ENCODE data around the gene CA10.

The CA10 gene

DNA sequence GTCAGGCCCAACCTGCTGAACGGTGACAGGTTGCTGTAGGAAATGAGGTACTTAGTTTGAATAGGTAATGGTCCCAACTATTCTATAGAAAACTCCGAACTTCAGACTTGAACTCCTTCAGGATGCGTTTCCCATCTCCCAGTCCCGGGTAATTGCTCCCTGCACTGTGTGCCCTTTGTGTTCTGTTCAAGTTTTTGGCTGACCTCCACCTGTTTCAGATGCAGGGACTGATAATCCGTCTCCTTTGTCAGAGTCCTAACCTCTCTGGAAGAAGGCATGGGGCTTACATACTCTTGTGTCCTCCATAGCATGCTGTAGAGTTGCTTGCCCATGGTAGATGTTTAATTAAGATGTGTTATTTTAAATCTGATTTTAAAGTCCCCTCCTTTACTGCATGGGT is 547.7 kb downstream of the CA10 start:
- no peak overlapping the region for H3K4me3 ChIP-seq (ENCODE audit: low read length)
- no peak for DNase-seq (ENCODE audit: low read depth)
- TF ChIP-seq, protein P1, sequence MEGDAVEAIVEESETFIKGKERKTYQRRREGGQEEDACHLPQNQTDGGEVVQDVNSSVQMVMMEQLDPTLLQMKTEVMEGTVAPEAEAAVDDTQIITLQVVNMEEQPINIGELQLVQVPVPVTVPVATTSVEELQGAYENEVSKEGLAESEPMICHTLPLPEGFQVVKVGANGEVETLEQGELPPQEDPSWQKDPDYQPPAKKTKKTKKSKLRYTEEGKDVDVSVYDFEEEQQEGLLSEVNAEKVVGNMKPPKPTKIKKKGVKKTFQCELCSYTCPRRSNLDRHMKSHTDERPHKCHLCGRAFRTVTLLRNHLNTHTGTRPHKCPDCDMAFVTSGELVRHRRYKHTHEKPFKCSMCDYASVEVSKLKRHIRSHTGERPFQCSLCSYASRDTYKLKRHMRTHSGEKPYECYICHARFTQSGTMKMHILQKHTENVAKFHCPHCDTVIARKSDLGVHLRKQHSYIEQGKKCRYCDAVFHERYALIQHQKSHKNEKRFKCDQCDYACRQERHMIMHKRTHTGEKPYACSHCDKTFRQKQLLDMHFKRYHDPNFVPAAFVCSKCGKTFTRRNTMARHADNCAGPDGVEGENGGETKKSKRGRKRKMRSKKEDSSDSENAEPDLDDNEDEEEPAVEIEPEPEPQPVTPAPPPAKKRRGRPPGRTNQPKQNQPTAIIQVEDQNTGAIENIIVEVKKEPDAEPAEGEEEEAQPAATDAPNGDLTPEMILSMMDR (conservative IDR thresholded peaks at IDR 0.05; ENCODE audit: low read depth, low read length): no peak

DNA sequence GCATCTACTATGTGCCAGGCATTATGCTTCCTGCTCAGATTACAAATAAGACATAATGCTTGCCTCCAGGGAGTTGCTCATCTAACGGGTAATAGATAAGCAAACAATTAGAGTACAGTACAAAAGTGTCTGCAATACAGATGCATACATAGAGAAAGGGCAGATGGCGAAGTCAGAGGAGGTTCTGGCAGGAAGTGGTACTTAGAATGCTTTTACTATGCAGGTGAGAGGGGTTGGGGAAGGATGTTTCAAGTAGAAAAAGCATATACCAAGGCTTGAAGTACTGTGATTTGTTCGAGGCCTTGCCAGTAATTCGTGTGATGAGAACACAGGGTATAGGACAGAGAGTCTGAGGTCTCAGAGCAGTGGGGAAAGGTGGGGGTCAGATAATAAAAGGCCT is 548.4 kb downstream of the CA10 start:
- no peak overlapping the region for H3K4me3 ChIP-seq (ENCODE audit: low read length)
- DNase-seq (ENCODE audit: low read depth): no peak
- TF ChIP-seq, protein P1 (conservative IDR thresholded peaks at IDR 0.05; ENCODE audit: low read depth, low read length): no peak

DNA sequence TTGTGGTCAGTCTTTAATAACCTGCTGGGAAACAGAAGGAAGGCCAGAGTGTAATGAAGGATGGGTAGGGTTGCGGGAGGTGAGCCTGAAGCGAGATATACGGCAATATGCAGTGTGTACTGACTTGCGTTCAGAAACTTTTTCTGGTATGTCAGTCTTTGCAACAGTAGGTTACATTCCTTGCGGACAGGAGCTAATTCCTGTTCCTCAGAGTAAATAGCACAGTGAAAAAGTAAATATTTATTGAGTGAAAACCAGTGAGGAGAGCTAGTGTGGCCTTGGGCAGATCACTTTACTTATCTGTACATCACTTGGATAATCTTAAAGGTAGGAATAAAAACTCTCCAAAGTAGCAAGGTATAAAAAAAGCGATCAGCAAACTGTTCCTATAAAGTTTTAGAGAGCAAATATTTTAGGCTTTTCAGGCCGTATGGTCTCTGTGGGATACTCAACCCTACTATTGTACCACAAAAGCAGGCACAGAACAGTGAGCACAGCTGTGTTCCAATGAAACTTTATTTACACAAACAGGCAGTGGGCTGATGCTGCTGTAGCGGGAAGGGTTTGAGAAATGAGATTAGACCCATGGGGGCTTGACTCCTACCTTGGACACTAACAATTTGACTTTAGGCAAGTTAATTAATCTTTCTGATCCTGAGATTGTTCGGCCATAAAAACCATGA is 550.1 kb downstream of the CA10 start:
- no peak overlapping the region for H3K4me3 ChIP-seq (ENCODE audit: low read length)
- TF ChIP-seq, protein P1 (conservative IDR thresholded peaks at IDR 0.05; ENCODE audit: low read depth, low read length): no peak
- no peak for DNase-seq (ENCODE audit: low read depth)

DNA sequence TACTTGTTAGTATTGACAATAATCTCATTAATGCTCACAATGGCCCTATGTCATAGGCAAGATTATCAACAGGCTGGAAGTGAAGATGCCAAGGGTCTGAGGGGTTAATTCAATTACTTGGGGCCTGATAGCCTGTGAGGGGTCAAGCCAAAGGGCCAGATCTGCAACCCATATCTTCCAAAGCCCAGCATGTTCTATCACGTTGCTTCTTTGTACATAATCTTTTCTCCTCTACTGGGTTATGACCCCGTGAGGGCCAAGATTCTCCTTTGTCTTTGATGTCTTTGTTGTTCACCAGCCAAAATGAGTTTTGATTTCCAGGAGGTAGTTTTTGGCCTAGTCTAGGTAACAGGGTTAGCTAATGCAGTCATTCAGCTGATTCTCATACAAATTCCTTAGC is 551.0 kb downstream of the CA10 start:
- DNase-seq (ENCODE audit: low read depth): no peak
- H3K4me3 ChIP-seq (ENCODE audit: low read length): no peak overlapping the region
- TF ChIP-seq, protein P1 (conservative IDR thresholded peaks at IDR 0.05; ENCODE audit: low read depth, low read length): no peak

DNA sequence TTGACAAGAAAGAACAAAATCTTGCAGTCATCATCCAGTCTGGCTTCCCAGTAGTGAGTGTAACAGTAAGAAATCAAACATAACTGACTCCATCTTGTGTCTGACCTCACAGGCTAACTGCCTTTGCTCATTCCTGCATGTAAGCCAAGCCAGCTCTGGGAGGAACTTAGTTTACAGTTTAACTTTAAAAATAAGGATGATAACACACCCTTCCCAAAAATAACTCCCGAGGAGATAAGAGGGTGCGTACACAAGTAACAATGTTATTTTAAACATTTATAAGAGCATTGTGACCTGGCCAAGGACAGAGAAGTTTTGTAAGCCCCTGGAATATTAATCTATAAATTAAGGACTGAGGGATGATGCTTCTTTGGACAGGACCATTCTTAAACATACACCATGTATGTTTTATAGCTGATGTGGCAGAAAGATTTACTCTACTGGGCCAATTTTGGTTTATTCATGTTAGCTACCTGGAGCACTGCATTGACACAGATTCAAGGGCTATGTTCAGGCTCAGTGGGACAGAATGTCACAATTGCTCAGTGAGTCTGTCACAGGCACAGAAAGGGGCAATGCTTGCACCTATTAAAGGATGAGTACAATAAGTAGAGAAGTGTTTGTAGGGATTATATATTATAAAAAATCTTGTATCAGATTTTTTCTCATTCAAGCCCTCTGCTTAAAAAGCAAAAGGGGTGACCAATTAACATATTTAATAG is 554.1 kb downstream of the CA10 start:
- TF ChIP-seq, protein P1 (conservative IDR thresholded peaks at IDR 0.05; ENCODE audit: low read depth, low read length): no peak
- H3K4me3 ChIP-seq (ENCODE audit: low read length): no peak overlapping the region
- DNase-seq (ENCODE audit: low read depth): no peak

DNA sequence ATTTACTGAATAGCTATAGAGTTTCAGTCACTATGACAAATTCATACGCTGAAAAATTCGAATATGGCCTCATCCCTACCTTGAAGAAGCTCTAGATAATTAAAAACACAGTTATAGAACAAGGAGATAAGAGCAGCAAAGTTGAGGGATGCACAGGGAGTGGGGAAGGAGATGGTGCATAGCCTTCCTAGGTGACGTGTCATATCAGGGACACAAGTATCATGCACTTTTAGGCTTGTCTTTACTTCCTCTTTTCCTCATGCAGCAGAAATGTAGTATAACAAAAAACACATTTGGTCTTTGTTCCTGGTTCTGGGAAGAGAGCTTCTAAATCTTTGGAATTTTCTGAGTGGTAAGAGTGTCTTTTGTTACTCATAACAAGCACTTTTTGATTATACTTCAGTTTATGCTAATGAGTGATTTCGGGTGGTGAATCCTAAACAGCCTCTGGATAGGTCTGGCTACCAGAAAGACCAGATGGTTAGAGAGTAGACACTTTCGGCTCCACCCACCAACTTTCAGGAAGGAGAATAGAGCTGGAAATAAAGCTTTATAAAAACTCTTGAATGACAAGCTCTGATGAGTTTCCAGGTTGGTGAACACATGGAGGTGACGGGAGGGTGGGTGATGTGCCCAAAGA is 556.8 kb downstream of the CA10 start:
- TF ChIP-seq, protein P1 (conservative IDR thresholded peaks at IDR 0.05; ENCODE audit: low read depth, low read length): no peak
- H3K4me3 ChIP-seq (ENCODE audit: low read length): no peak overlapping the region
- DNase-seq (ENCODE audit: low read depth): no peak

Data from retinal pigment epithelial cell (primary cell).